ENCODE data around the gene DENND1A. TPM values are rescaled to one million over a fixed set of nuclear protein-coding genes. Genes with fewer than 3 reads are reported as not detected.

The DENND1A gene
- total and polyA plus RNA-seq, 2 of the 13 experiments (the other 11 are each of a cell fraction or from before 2014, with no cell fraction given): 14.8 to 30.1 TPM

DNA sequence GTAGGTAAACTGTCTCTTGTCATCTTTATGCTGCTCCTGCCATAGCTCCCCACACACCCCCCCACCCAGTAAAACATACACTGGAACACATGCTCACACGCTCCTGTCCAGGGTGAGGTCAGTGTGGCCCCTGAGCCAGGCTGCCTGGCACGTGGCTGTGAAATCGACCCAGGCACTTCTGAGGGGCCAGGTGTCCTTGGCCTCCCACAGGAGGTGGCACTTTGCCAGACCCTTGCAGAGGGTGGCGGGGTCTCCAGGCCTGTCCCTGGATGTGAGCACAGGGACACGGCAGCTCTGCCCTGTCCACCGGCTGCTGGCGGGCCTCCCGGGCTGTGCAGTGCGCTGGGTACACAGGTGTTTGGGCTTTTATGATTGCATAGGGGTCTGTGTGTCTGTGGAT lies 583.9 kb downstream of the DENND1A start:
- Histone ChIP-seq H2AFZ (ENCODE audit: low read length) (no peak overlapping the region), H3K36me3 (replicated peaks in 1 of 2; ENCODE audit: control insufficient read depth in 1 of 2, insufficient read depth in 2 of 2, low read length in 2 of 2) (no peaks in the 10 kb centered on the region), H3K27ac (ENCODE audit: extremely low read length, insufficient read depth, low read length) (no peak overlapping the region), H4K20me1 (ENCODE audit: insufficient read depth, low read length) (no peaks in the 10 kb centered on the region), H3K4me1 (ENCODE audit: insufficient read depth, low read length) (peaks cover 49% of the 10 kb centered on the region), H3K79me2 (ENCODE audit: insufficient read depth, low read length) (no peaks in the 10 kb centered on the region), H3K9ac (ENCODE audit: insufficient read depth, low read depth, low read length) (no peak overlapping the region), H3K4me3 (replicated peaks in 1 of 3; ENCODE audit: insufficient read depth in 1 of 3, low read depth in 2 of 3, low read length in 3 of 3) (peak overlapping the region in 1 of 3 experiments; percentile 30; a peak in 1 of 6 replicates), H3K4me2 (ENCODE audit: low read depth, low read length) (peak overlapping the region; percentile 26), H3K9me3 (ENCODE audit: low read length) (no peaks in the 10 kb centered on the region), H3K27me3 (ENCODE audit: control insufficient read depth in 1 of 2, insufficient read depth in 2 of 2, low read length in 2 of 2) (peaks cover 2 to 44% of the 10 kb centered on the region in 2 experiments; a peak in 3 of 5 replicates)
- CTCF ChIA-PET (ENCODE audit: low intra/inter-chr PET ratio, low total read pairs): no interaction called here
- DNase-seq (ENCODE audit: low spot score): no peak
- POLR2A ChIA-PET: no interaction called here
- intact Hi-C loops (cut with micrococcal nuclease; ENCODE audit: unreplicated experiment): loop anchor here (5.0 kb wide), 1 partner anchor 244 kb away; no protein-coding TSS in a partner anchor
- FAIRE-seq: no peak
- WGBS (ENCODE audit: low lambda C conversion rate): 5% methylated on average over 8 of the region's 9 CpGs
- peak; percentile 29 for ATAC-seq
- in situ Hi-C loops (cut with HindIII; ENCODE audit: extremely low pct_ligation_motif_present, low pct_unique_long_range_greater_than_20kb): no loop called here
- no TSS peak for BruUV-seq (replicated peaks)
- TF ChIP-seq ZNF703 (CRISPR knock-in tag; IDR thresholded peaks at IDR 0.05; ENCODE audit: borderline replicate concordance): peak; percentile 42; the same call in 1 of the 2 replicates
- TF ChIP-seq XBP1 (CRISPR knock-in tag; IDR thresholded peaks at IDR 0.05): no peak
- TF ChIP-seq MYC (CRISPR knock-in tag; IDR thresholded peaks at IDR 0.05; ENCODE audit: borderline replicate concordance): peak; percentile 60; the same call in 1 of the 2 replicates
- TF ChIP-seq DNMT3B (CRISPR knock-in tag; conservative IDR thresholded peaks at IDR 0.05): no peak
- TF ChIP-seq DZIP1 (CRISPR knock-in tag; IDR thresholded peaks at IDR 0.05): 0 out of 2 replicates have a peak, but pooled peaks have one; percentile 40
- no peak for TF ChIP-seq SNAI1 (CRISPR knock-in tag; IDR thresholded peaks at IDR 0.05; ENCODE audit: borderline replicate concordance)
- peak; percentile 61; the same call in 1 of the 2 replicates for TF ChIP-seq TOPORS (CRISPR knock-in tag; IDR thresholded peaks at IDR 0.05)
- peak; percentile 36; the same call in 1 of the 2 replicates for TF ChIP-seq GABPB1 (CRISPR knock-in tag; IDR thresholded peaks at IDR 0.05)
- TF ChIP-seq AHDC1 (CRISPR knock-in tag; IDR thresholded peaks at IDR 0.05; ENCODE audit: borderline replicate concordance): 0 out of 2 replicates have a peak, but pooled peaks have one; percentile 29
- TF ChIP-seq GATAD2A (CRISPR knock-in tag; IDR thresholded peaks at IDR 0.05): peak; percentile 76
- TF ChIP-seq SALL1 (CRISPR knock-in tag; IDR thresholded peaks at IDR 0.05): peak; percentile 78
- 0 out of 2 replicates have a peak, but pooled peaks have one; percentile 31 for TF ChIP-seq TMF1 (CRISPR knock-in tag; IDR thresholded peaks at IDR 0.05; ENCODE audit: low read depth)
- TF ChIP-seq NRL (CRISPR knock-in tag; IDR thresholded peaks at IDR 0.05; ENCODE audit: borderline replicate concordance): 0 out of 2 replicates have a peak, but pooled peaks have one; percentile 46
- TF ChIP-seq CC2D1A (CRISPR knock-in tag; IDR thresholded peaks at IDR 0.05): no peak
- 0 out of 2 replicates have a peak, but pooled peaks have one; percentile 16 for TF ChIP-seq ZMYM3 (CRISPR knock-in tag; IDR thresholded peaks at IDR 0.05)
